Activated effector memory CD4-positive, alpha-beta T cell treated with anti-CD3 and anti-CD28 coated beads, Interleukin-2, amount 50 U/mL, for 16 hours (primary cell): ENCODE results near the gene TMX4.

Source experiments
- DNase-seq: peaks from one replicate; pipeline ENCODE4 v3.0.0-alpha.2; 2020

The TMX4 gene

DNA sequence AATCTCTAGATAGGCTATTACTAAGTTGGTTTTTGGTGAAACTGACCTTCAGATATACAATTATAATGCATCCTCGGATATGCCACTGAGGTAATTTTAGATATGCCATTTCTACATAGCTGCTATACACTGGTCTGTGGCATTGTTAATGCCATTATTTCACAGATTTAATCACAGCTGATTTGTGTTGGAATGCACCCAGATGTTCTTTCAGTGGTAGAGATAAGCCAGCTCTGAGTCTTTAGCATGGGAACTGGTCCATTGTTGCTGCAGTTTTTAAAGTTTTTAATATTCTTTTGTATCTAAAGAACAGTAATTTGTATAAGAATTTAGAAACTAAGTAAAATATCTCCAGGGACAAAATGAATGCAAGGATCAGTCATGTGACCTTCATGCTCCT lies 6.8 kb downstream of the TMX4 start:
- DNase-seq: no peak

DNA sequence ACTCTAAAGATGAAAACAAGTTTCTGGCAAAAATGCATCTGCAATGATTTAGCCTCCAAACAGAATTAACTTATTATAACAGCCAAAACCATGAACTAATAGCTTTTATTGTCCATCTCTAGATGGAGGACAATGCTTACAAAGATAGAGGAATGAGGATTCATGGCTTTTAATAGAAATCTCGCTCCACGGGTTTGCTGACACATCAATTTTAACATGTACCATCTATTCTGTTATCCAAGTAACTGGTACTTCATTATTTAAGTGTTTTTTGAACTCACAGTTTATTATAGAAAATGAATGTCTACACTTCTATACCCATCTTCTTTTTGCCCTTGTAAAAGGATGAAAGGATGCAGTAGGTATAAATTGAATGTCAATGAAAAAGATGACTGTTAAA lies 10.8 kb downstream of the TMX4 start:
- DNase-seq: no peak

DNA sequence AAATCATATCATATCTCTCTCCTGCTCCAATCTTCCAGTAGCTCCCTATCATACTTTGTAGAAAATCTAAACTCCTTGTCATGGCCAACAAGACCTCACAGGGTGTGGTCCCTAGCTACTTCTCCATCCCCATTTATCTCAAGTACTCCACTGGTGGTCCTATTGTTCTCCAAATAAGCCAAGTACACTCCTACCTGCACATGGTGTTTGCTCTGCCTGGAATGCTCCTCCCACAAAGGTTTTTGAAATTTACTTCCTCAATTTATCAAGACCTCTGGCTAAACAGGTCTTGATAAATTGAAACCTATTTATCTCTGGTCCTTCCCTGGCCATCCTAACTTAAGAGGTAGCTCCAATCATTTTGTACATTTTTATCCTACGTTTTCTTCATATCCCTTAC lies 12.1 kb downstream of the TMX4 start:
- DNase-seq: no peak

DNA sequence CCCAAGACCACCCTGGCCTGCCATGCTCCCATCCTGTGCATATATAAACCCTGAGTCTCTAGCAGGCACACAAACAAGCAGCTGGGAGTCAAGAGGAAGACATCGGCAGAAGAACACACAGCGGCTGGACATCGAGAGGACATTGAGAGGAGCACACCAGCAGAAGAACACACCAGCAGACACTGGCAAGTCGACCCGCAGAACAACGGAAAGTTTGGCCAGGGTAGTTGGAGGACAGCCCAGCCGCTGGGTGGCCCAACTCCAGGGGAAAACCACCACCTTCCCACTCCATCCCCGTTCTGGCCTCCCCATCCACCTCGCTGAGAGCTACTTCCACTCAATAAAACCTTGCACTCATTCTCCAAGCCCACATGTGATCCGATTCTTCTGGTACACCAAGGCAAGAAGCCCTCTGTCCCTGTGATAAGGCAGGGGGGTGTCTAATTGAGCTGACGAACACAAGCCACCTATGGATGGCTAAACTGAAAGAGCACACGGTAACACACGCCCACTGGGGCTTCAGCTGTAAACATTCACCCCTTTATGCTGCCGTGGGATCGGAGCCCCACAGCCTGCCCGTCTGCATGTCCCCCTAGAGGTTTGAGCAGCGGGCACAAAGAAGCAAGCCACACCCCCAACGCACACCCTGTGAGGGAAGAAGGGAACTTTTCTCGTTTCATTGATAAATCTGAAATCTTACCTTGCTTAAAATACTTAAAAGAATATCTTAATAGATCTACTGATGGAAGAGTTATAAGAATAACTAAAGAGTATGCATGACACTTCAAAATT lies 13.8 kb downstream of the TMX4 start:
- no peak for DNase-seq

DNA sequence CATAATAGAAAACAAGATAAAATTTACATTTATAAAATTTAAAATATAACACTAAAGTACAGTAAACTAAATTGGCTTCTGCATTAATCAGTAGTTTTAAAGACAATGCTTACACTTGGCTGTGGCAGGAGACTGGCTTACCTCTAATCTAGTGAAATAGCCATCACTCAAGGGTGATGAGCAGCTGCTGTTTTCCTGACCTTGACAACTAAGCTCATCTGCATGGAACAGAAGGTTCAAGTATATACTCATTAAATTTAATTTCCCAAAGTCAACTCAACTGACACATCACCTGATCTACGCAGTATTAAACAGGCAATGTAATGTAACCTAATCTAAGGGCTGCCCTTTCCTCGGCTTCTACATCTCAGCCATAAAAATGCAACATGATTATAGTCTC lies 14.5 kb downstream of the TMX4 start:
- no peak for DNase-seq

DNA sequence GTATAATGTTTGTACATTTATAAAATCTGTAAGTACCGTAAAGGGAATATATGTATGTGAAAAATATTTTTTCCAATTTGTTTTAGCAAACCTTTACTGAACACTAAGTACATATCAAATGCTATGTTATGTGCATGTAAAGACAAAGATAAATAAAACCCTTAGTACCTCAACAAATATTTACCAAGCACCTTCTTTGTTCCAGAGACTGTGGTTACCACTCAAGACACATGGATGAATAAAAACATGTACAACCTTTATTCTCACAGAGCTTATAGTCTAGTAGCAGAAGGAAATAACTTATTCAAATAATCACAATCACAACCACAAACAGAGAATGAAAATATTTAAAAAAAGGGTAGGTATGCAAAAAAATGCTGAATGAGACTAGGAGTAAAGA lies 17.5 kb downstream of the TMX4 start:
- DNase-seq: no peak

DNA sequence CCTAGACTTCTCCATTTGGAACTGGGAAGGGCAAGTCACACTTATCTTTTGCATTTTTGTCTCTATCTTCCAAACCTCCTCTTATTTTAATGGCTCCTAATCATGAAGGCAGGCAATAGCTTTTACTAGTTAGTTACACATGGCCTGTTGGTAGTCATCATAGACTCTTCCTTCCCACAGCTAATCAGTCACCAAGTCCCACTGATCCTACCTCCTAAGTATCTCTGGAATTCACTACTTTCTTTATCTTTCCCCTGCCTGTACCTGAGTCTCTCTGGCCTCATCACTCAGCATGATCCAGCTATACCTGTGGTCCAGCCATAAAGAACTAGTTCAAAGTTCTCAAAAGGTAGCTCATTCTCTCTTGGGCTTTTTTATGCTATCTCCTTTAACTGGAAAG lies 18.8 kb downstream of the TMX4 start:
- no peak for DNase-seq

DNA sequence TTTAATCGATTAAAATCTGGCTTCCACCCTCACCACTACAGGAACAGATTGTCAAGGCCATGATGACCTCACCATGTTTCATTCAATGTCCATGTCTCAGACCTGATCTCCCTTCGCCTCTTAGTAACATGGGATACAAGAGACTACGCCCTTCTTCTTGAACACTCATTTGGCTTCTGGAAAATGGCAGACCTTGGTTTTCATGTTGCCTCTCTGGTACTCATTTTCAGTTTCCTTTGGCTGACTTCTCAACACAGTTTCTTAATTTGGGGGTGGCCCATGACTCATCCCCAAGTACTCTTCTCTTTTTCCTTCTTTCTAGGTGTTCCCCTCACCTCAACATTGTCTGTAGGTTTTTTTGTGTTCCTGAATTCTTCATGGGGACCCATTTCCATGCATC lies 22.7 kb downstream of the TMX4 start:
- no peak for DNase-seq

DNA sequence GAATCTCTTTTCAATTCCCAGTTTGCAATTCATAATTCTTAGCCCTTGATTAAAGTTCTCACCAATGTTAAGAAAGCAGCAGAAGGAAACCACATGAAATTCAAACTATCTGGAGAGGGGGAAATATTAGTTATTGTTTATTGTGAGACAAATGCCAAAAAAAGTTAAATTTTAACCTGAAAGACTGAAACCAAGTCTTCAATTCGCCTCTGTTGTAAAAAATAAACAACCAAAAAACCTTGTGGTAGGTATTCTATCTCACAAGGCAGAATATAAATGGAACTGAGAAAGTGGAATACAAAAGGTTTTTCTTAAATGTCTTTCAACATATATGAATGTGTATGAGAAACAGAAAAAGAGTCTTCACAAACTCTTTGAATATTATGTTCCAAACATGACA lies 24.8 kb downstream of the TMX4 start:
- no peak for DNase-seq

DNA sequence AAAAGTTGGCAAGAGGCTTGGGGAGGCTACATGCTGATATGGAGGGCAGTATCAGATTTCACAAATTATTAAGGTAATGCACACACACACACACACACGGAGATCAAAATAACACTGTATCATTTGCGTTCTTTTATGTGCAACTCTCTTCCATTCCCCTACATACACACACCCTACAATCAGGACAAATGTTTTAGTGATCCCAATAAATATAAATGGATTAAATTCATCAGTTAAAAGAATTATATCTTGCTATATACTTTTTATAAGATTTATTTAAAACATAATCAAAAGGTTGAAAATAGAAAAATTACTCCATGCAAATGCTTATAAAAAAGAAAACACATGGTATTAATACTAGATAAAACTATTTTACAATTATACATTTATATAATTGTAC lies 25.9 kb downstream of the TMX4 start:
- DNase-seq: no peak

DNA sequence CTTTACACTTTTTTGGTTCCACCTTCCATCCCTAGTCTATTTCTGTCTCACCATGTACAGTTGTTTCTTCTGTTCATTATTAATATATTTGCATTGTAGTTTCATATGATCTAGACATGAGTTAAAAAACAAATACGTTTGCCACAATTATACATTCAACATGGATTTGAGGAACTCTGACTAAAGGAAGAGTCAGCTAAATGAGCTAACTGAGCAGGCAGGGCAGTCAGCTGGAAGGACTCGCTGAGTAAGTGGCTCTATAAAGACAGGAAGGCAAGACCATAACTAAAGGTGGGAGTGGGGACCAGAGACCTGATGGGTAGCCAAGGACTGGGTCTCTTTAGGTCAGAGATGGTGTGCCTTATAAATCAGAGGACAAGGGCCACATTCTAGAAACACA lies 26.3 kb downstream of the TMX4 start:
- DNase-seq: no peak

DNA sequence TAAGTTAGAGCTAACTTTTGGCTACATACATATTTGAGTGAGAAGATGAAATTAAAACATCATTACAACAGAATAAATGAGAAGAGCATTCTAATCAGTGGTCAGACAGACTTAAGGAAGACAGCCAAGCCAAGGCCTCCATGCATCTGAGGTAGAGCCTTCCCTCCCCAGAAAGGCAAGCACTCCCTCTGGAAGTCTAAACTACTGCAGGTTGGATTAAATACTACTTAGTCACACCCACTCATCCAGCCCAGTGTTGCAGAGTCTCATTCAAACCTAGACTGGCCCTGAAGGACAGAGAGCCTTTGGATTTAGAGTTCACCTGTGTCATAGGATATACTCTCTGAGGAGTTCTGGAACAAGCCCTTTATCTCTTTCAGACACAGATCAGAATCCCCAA lies 29.2 kb downstream of the TMX4 start:
- DNase-seq: no peak

DNA sequence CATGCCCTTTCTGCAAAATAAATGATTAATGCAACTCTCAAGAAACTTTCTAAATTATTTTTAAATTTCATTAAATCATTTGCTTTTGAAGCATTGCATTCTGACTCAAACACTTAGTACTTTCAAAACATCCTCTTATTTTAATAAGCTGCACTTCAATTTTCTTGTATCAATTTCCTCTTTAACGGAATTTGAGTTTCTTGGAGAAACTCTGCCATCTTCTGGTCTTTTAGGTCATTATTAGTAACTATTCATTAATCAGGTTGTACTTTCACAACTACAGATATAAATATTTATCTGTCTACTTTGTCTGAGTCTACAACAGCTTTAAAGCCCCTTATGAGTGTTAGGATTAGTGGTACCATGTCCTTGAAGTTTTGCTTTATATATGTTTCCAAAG lies 30.2 kb downstream of the TMX4 start:
- no peak for DNase-seq

DNA sequence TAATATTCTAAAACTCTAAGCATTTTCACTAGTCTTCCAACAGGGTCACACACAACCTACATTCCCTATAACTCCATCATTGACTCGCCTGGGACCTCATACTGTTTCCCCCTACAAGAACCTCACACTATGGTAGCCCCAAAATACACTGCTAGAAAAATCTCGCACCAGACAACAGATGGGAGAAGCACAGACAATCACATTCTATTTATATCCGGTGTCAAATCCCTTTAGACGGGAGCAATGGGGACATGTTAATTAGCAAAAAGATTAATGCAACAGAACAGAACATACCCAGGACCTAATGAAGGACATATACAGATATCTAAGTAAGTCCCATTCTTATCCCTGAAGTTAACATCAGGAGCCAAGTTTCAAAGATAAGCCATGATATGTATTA lies 33.6 kb downstream of the TMX4 start:
- DNase-seq: no peak

DNA sequence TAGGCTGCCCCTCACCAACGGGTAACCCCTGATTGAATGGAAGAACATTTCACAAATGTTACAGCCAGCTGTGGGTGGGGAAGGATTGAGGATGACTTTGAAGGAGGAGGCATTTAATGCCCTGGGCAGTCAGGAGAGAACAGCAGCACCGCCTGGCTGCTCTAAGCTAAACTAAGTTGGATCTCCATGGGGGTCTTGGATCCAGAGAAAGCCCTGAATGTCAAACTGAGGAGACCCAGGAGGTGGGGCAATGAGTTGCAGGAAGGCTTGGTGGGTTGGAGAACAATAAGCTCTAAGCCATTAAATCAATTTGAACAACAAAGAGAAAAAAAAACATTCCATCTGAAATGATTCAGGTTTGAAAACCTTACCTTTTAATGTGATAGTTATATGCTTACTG lies 35.4 kb downstream of the TMX4 start:
- DNase-seq: no peak

DNA sequence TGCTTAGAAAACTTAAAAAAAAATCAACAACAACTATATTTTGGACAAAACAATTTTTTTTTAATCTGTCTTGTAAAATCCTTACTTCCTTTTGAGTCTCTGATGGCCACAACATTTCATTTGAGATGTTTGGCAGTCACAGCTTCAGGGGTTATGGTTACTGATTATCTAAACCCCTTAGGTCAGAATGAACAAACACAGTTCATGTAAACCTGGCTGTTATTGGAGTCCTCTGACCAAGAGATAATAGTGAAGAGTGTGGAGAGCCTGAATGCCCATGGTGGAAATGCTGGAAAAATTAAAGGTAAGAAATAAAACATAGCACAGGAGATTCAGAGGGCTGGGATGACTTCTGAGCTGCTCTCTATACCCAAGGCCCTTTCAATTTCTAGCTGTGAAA lies 38.2 kb downstream of the TMX4 start:
- no peak for DNase-seq

DNA sequence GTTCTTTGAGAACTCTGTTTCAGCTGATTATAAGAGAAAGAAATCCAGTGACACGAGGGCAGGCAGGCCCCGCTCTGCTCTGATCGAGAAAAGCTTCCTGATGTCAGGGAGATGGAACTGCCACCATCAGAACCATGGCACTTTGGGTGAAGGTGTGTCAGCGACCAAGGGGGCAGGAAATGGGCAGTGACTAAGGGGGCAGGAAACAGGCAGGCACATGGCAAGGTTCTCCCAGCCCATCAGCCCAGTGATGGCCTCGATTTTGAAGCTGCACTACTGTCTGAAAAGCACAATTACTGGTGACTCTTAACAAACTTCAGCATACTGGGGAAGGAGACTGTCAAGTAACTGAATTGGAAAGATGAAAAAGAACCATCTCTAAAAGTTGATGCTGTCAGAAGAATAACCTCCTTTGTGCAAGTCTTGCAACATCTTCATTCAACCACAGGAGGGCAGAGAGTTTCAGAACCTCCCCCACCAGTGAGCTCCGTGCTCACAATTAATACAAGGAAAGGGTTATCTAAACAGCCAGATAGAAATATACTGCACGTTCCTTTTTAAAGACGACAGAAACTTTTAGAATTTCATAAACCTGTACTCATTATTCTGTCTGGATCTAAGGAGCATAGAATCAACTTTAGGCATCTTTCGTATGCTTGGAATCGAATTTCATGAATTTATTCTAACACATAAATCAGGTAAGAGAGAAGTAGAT lies 39.1 kb downstream of the TMX4 start:
- DNase-seq: no peak

DNA sequence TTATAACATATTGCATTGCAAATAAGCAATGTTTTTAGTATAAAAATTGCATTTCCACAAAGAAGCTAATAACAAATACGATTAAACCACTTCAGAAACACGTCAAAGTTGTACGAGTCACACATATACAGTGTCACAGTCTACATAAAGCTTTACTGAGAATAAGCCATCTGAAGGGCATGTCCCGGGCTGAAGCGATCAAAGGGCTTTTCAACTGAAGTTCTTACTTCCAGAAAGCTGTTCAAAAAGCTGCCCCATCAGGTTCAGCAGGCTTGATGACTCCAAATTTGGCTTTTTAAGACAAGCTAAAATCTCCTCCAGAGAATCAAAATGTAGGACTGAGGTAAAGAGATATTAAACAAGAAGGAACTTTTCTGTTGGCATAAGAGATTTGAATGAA lies 41.9 kb downstream of the TMX4 start:
- no peak for DNase-seq

DNA sequence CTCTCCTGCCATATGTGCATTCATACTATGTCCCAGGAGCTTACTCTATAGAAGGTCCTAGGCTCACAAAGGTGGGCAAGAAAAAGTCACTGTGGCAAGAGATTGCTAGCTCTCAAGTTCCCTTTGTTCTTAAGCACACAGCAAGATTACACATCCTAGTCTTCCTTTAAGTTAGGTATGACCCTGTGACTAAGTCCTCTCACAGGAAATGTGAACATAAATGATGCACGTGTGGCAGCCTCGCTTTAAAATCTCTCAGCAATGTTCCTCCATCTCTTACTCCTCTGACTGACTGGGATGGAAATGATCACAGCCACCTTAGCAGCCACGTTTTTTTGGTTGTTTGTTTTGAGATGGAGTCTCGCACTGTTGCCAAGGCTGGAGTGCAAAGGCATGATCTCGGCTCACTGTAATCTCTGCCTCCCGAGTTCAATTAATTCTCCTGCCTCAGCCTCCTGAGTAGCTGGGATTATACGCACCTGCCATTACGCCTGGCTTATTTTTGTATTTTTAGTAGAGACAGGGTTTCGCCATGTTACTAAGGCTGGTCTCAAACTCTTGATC lies 43.6 kb downstream of the TMX4 start:
- no peak for DNase-seq

DNA sequence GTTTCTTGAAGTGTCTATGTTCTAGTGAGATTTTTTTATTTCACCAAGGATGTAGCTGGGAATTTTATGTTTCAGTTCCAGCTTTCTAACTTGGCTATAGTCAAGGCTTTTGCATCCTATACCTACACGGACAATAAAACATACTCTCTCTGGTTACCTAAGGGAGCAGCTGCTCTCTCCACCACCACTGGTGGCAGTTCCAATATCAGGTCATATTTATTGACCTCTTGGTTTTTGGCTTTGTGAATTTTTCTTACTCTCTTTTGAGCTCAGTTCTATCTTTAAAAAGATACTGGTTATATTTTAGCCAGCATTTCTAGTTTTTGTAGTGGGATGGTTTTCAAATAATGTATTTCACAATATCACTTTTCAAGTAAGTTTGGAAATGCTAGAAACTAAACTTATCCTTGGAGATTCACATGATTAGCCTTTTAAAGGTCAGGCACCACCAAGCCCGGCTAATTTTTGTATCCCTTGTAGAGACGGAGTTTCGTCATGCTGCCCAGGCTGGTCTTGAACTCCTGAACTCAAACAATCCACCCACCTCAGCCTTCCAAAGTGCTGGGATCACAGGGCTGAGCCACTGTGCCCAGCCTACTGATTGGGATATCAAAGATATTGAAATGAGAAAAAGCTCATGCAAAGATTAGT lies 44.7 kb downstream of the TMX4 start:
- DNase-seq: no peak

DNA sequence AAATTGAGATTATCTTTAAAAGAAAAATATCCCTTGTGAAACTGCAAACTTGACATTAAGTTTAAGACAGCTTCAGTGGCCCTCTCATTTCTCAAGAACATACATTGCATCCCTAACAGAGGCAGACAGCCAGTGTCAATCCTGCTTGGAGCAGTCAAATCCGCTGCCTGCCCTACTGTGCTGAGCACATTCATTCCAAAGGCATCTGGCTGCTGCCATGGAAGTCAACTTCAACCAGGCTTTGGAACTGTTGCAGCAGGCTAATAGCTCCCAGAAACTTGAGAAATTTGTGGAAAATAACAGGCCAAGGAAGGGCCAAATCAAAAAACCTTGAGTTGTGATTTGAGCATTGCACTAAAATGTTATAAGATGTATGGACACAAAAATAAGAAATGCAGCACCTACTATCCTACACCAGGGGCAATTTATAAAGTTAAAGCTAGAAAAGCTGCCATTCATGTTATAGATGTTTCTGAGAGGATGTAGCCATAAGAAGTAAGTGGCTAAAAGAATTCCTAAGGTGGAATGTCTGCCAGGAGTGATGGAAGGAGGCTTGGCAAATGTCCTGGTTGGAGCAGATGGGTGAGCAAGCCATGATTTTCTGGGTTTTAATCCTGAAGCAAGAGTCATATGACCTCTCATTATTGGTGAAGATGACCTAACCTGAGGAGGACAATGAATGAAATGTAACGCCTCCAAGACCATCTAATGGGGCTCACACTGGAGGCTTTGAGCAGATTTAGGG lies 47.9 kb downstream of the TMX4 start:
- no peak for DNase-seq

DNA sequence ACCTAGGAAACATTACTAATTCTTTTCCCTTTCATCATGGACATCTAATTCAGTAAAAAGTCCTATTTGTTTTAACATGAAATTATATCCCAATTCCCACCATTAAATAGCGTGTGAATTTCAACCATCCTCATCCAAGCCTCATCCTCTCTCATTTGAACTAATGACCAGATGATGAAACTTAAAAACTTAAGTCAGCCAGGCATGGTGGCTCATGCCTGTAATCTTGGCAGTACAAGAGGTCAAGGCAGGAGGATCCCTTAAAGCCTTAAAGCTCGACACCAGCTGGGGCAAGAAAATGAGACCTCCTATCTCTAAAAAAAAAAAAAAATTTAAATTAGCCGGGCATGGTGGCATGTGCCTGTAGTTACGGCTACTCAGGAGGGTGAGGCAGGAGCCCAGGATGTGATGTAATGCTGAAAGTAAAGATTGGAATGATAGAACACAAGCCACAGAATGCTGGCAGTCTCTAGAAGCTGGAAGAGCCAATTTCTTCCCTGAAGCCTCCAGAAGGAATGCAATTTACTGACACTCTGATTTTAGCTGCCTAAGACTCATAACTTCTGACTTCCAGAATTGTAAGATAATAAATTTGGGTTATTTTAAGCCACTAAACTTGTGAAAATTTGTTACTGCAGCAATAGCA lies 52.2 kb downstream of the TMX4 start:
- no peak for DNase-seq

DNA sequence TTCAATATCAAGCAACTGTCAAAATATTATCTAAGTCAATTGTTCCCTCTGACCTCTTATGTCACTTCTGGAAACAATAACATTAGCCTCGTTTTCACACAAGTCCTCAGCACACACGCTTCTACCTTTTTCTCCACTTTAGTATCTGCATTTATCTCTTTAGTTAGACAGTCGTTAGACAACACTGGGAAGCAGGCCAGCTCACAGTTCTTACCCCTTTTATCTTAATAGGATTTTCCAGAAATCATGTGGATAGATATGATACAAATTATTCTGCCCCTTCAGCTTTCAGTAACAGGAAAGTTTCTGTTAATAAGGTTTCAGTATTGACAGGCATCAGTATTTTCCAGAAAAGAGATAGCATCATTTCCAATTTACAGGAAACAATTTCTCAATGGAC lies 53.4 kb downstream of the TMX4 start:
- no peak for DNase-seq
